IMR-90 (cell line): ENCODE results near the gene RASA1. TPM values are rescaled to one million over a fixed set of nuclear protein-coding genes. Genes with fewer than 3 reads are reported as not detected.
"Not testable (repeated sequence)": the region's sequence is repeated elsewhere in the genome, so short reads cannot be mapped to it uniquely, and the experiment has no call there.

Source experiments
- ATAC-seq: fragments of 200-7000 bp; cut with Tn5 transposase; 2 replicates; pipeline ENCODE4 v1.9.1; 2020; ENCODE audit warnings: low read depth, mild to moderate bottlenecking, moderate library complexity
- BruUV-seq: library from RNA; stranded (reverse); fragments of 400-500 nt; replicated peaks from 2 replicates; lab custom pipeline; 2021; lab: Mats Ljungman, UMichigan
- CTCF ChIA-PET: fragments of 300-600 bp; formaldehyde crosslinking; extraction: SDS; loops from one replicate; lab custom pipeline; 2021; ENCODE audit warnings: antibody characterized with exemption; lab: Yijun Ruan, JAX
- POLR2A ChIA-PET: fragments of 300-600 bp; sonication (Branson Sonifier 250); formaldehyde crosslinking; loops from one replicate; lab custom pipeline; 2022; ENCODE audit warnings: antibody characterized with exemption; ENCODE audit not compliant: unreplicated experiment; lab: Charles Lee
- DNase-seq: peaks from one replicate; pipeline ENCODE4 v3.0.0; 2013
- H2AFZ ChIP-seq: replicated peaks from 2 replicates; pipeline ENCODE3; 2013; ENCODE audit warnings: low read length, mild to moderate bottlenecking; ENCODE audit not compliant: poor library complexity
- H2AK5ac ChIP-seq: 2 replicates; pipeline ENCODE4 v1.6.1; 2013; ENCODE audit warnings: low read depth, low read length, inconsistent platforms
- H2AK9ac ChIP-seq: replicated peaks from 2 replicates; pipeline ENCODE3; 2013; ENCODE audit warnings: mild to moderate bottlenecking, low read depth, low read length, moderate library complexity; ENCODE audit not compliant: poor library complexity
- H2BK120ac ChIP-seq: 2 replicates; pipeline ENCODE4 v1.6.1; 2013; ENCODE audit warnings: low read depth, low read length, inconsistent platforms
- H2BK15ac ChIP-seq: 3 replicates; pipeline ENCODE4 v1.6.1; 2013; ENCODE audit warnings: low read depth, low read length, inconsistent platforms
- H2BK20ac ChIP-seq: 2 replicates; pipeline ENCODE4 v1.6.1; 2013; ENCODE audit warnings: low read depth, mild to moderate bottlenecking, inconsistent platforms, low read length, moderate library complexity
- H2BK5ac ChIP-seq: 2 replicates; pipeline ENCODE4 v1.6.1; 2013; ENCODE audit warnings: mild to moderate bottlenecking, low read depth, low read length, inconsistent platforms; ENCODE audit not compliant: poor library complexity, severe bottlenecking
- H3K14ac ChIP-seq: replicated peaks from 2 replicates; pipeline ENCODE4 v1.6.1; 2013; ENCODE audit warnings: low read depth, low read length, inconsistent platforms
- H3K18ac ChIP-seq: 2 replicates; pipeline ENCODE4 v1.6.1; 2013; ENCODE audit warnings: low read depth, low read length, control low read depth
- H3K23ac ChIP-seq: 2 replicates; pipeline ENCODE4 v1.6.1; 2013; ENCODE audit warnings: low read depth, low read length, inconsistent platforms
- H3K27ac ChIP-seq: 2 replicates; pipeline ENCODE4 v1.5.1; 2013; ENCODE audit warnings: mild to moderate bottlenecking, control low read depth, low read length; ENCODE audit not compliant: insufficient read depth
- H3K27me3 ChIP-seq: 2 replicates; pipeline ENCODE4 v1.6.1; 2013; ENCODE audit warnings: low read length; ENCODE audit not compliant: control insufficient read depth, insufficient read depth
- H3K36me3 ChIP-seq: 2 replicates; pipeline ENCODE4 v1.6.1; 2013; ENCODE audit warnings: low read length, mixed read lengths; ENCODE audit not compliant: control insufficient read depth, insufficient read depth
- H3K4ac ChIP-seq: 2 replicates; pipeline ENCODE4 v1.6.1; 2013; ENCODE audit warnings: low read depth, low read length, inconsistent platforms
- H3K4me1 ChIP-seq: 2 replicates; pipeline ENCODE4 v1.6.1; 2013; ENCODE audit warnings: low read length, mixed read lengths; ENCODE audit not compliant: control insufficient read depth, insufficient read depth
- H3K4me2 ChIP-seq: 2 replicates; pipeline ENCODE4 v1.6.1; 2013; ENCODE audit warnings: low read depth, mild to moderate bottlenecking, control low read depth, low read length, moderate library complexity
- H3K4me3 ChIP-seq: 2 replicates; pipeline ENCODE4 v1.5.1; 2013; ENCODE audit warnings: low read depth, mild to moderate bottlenecking, control low read depth, low read length, moderate library complexity; ENCODE audit not compliant: insufficient read depth
- H3K56ac ChIP-seq: 2 replicates; pipeline ENCODE4 v1.6.1; 2013; ENCODE audit warnings: low read length, inconsistent platforms; ENCODE audit not compliant: insufficient read depth; ENCODE audit errors: extremely low read depth
- H3K79me1 ChIP-seq, 2 experiments: 2 replicates each; pipeline ENCODE4 v1.6.1; 2013; ENCODE audit warnings: low read length in 2 of 2, inconsistent platforms in 1 of 2, low read depth in 1 of 2
- H3K9ac ChIP-seq: 2 replicates; pipeline ENCODE4 v1.6.1; 2013; ENCODE audit warnings: low read depth, low read length, control low read depth
- H3K9me1 ChIP-seq: 2 replicates; pipeline ENCODE4 v1.6.1; 2013; ENCODE audit warnings: low read length, inconsistent platforms; ENCODE audit not compliant: insufficient read depth
- H3K9me3 ChIP-seq: 2 replicates; pipeline ENCODE4 v1.6.1; 2013; ENCODE audit warnings: low read length; ENCODE audit not compliant: control insufficient read depth, insufficient read depth
- H4K20me1 ChIP-seq: 2 replicates; pipeline ENCODE4 v1.6.1; 2013; ENCODE audit warnings: low read length, inconsistent platforms; ENCODE audit not compliant: insufficient read depth
- H4K5ac ChIP-seq: 2 replicates; pipeline ENCODE4 v1.6.1; 2013; ENCODE audit warnings: mild to moderate bottlenecking, low read depth, low read length, control low read depth
- H4K8ac ChIP-seq, 2 experiments: 2 replicates each; pipeline ENCODE4 v1.6.1; 2013; ENCODE audit warnings: low read depth in 2 of 2, low read length in 2 of 2, control low read depth in 1 of 2, inconsistent platforms in 1 of 2
- H4K91ac ChIP-seq: 2 replicates; pipeline ENCODE4 v1.6.1; 2013; ENCODE audit warnings: low read depth, low read length, inconsistent platforms; ENCODE audit not compliant: insufficient read depth
- BHLHE40 ChIP-seq: fragments of 150-350 bp; IDR thresholded peaks from 2 replicates; pipeline ENCODE4 v1.6.1; 2016; ENCODE audit warnings: mild to moderate bottlenecking, low read depth, low read length
- MXI1 ChIP-seq: IDR thresholded peaks from 2 replicates; pipeline ENCODE4 v1.6.1; 2012; ENCODE audit warnings: low read depth, mild to moderate bottlenecking, low read length, moderate library complexity, borderline replicate concordance
- RCOR1 ChIP-seq: IDR thresholded peaks from 2 replicates; pipeline ENCODE4 v1.6.1; 2012; ENCODE audit warnings: mild to moderate bottlenecking, low read length, improper control_type of control experiment; ENCODE audit not compliant: insufficient replicate concordance
- WGBS, 2 experiments: methylation state at CpG; one replicate each; pipeline versions ENCODE4 v1.1.5 to v1.1.7; 2013; ENCODE audit warnings: missing lambda C conversion rate in 2 of 2; ENCODE audit not compliant: insufficient read length in 1 of 2; ENCODE audit errors: extremely low coverage in 2 of 2; 5-methylcytosine and 5-hydroxymethylcytosine counted together
- dilution Hi-C: fragments of 300-500 bp; cut with HindIII; formaldehyde crosslinking; loops from one replicate; pipeline ENCODE4 v1.14.3; 2018; ENCODE audit warnings: low sequenced_read_pairs; ENCODE audit not compliant: unreplicated experiment
- in situ Hi-C: fragments of 300-500 bp; cut with MboI; formaldehyde crosslinking; loops from 3 replicates; pipeline ENCODE4 v1.14.3; 2019; ENCODE audit warnings: low sequenced_read_pairs, inconsistent platforms, mixed read lengths
- intact Hi-C: fragments of 100-400 bp; cut with micrococcal nuclease; formaldehyde crosslinking; loops from 2 replicates; pipeline ENCODE4 v1.10.0; 2022
- polyA plus RNA-seq, 3 experiments: library from polyadenylated mRNA; depleted of rRNA; stranded (reverse); fragments of >200 nt; gene quantifications; 2 replicates each; pipeline ENCODE4 v1.2.3, GENCODE V29; 2012; ENCODE audit warnings: low replicate concordance in 1 of 3
- total RNA-seq: library from RNA; depleted of rRNA; stranded (reverse); fragments of >200 nt; gene quantifications from 2 replicates; pipeline ENCODE4 v1.2.3, GENCODE V29; 2012

RASA1 gene
- total and polyA plus RNA-seq, 2 of the 4 experiments (the other 2 are of a cell fraction) = 37.6 to 45.7 TPM

GRCh38 chr5:87303324-87303723 lies 35.6 kb downstream of the RASA1 start:
- H2BK15ac ChIP-seq = no peak overlapping the region
- H3K18ac ChIP-seq = no peak overlapping the region
- peaks cover 7% of the 10 kb centered on the region for H3K4me1 ChIP-seq
- H2AFZ ChIP-seq = no peak overlapping the region
- POLR2A ChIA-PET = no interaction called here
- CTCF ChIA-PET = no interaction called here
- H2BK120ac ChIP-seq = no peak overlapping the region
- H4K8ac ChIP-seq = no peak overlapping the region
- in situ Hi-C loops = no loop called here
- H4K5ac ChIP-seq = no peak overlapping the region
- no peak overlapping the region for H3K9ac ChIP-seq
- DNase-seq (no peak), ATAC-seq (no peak)
- WGBS, 2 experiments = no CpG with 5 or more reads among the region's 2 CpGs
- no peak overlapping the region for H2BK20ac ChIP-seq
- intact Hi-C loops = no loop called here
- no peak overlapping the region for H3K56ac ChIP-seq
- no peak overlapping the region for H3K4ac ChIP-seq
- dilution Hi-C loops = no loop called here
- no peak overlapping the region for H3K27ac ChIP-seq
- H2AK9ac ChIP-seq = no peak overlapping the region
- no peak overlapping the region for H3K23ac ChIP-seq
- peaks cover 4% of the 10 kb centered on the region; the same call in 1 of the 2 replicates for H3K9me1 ChIP-seq
- no peak overlapping the region for H2AK5ac ChIP-seq
- TF ChIP-seq RCOR1 (no peak), BHLHE40 (no peak), MXI1 (no peak)
- H3K4me2 ChIP-seq = no peak overlapping the region
- peaks cover 11 to 61% of the 10 kb centered on the region in 2 experiments; a peak in 3 of 4 replicates for H3K79me1 ChIP-seq
- no peak overlapping the region for H2BK5ac ChIP-seq
- H3K14ac ChIP-seq = no peak overlapping the region
- no peaks in the 10 kb centered on the region for H3K27me3 ChIP-seq
- no TSS peak for BruUV-seq
- H4K91ac ChIP-seq = no peak overlapping the region
- peaks cover 24% of the 10 kb centered on the region; the same call in 1 of the 2 replicates for H4K20me1 ChIP-seq
- H3K9me3 ChIP-seq = no peaks in the 10 kb centered on the region
- H3K4me3 ChIP-seq = no peak overlapping the region
- peaks cover 8% of the 10 kb centered on the region for H3K36me3 ChIP-seq

- H2BK15ac ChIP-seq, H4K8ac ChIP-seq, DNase-seq, H3K9me3 ChIP-seq, H3K36me3 ChIP-seq, H2AK9ac ChIP-seq, H2AFZ ChIP-seq, H3K4me3 ChIP-seq, H2BK120ac ChIP-seq, H3K9me1 ChIP-seq, H2BK5ac ChIP-seq, H3K4ac ChIP-seq, H3K9ac ChIP-seq, POLR2A ChIA-PET, H3K18ac ChIP-seq, H3K27ac ChIP-seq, H4K5ac ChIP-seq, dilution Hi-C loops, H2AK5ac ChIP-seq, intact Hi-C loops, ATAC-seq, H3K23ac ChIP-seq, BruUV-seq, H3K27me3 ChIP-seq, H2BK20ac ChIP-seq, in situ Hi-C loops, H3K4me1 ChIP-seq, H3K4me2 ChIP-seq, H3K56ac ChIP-seq, H3K14ac ChIP-seq, H4K91ac ChIP-seq: not testable (repeated sequence)
- CTCF ChIA-PET = interaction anchor here (0.6 kb wide), 1 partner anchor 13 kb away, joined by 4 read pairs; no protein-coding TSS in a partner anchor
- Histone ChIP-seq H4K20me1 (peaks cover 13% of the 10 kb centered on the region; the same call in 1 of the 2 replicates), H3K79me1 (peaks cover 8 to 45% of the 10 kb centered on the region in 2 experiments; a peak in 2 of 4 replicates)
- no CpG with 5 or more reads among the region's 2 CpGs for WGBS, 2 experiments
Observed at GRCh38 chr5:87306090-87306489, 38.4 kb downstream of the RASA1 start.
